ENCODE data around the gene WWTR1. TPM values are rescaled to one million over a fixed set of nuclear protein-coding genes. Genes with fewer than 3 reads are reported as not detected.

Gene WWTR1
- total and polyA plus RNA-seq, 4 experiments from 2014 or later: 0.41 to 1.2 (median 1.1) TPM; not detected in 1

- H3K27me3 Mint-ChIP-seq: peaks cover 11 to 18% of the 10 kb centered on the region in 2 donors
- CTCF ChIA-PET (ENCODE audit: partially characterized antibody): no interaction called here
- POLR2A ChIA-PET (ENCODE audit: partially characterized antibody): no interaction called here
- no peaks in the 10 kb centered on the region for H3K4me1 ChIP-seq (ENCODE audit: insufficient read depth, low read length)
- no peaks in the 10 kb centered on the region for H3K36me3 Mint-ChIP-seq
- H3K27me3 ChIP-seq (ENCODE audit: insufficient read depth, low read length): peaks cover 5% of the 10 kb centered on the region
- intact Hi-C loops (cut with micrococcal nuclease): no loop called here
- no peaks in the 10 kb centered on the region for H3K4me1 Mint-ChIP-seq
- H3K4me3 ChIP-seq (ENCODE audit: low read length in 2 of 2): no peak overlapping the region
- H3K9me3 Mint-ChIP-seq: peaks cover 0 to 2% (median 0%) of the 10 kb centered on the region in 8 donors
- no peak overlapping the region for H3K4me3 Mint-ChIP-seq
- H3K36me3 ChIP-seq (ENCODE audit: insufficient read depth, low read length): no peaks in the 10 kb centered on the region
- H3K9me3 ChIP-seq (ENCODE audit: control insufficient read depth in 1 of 2, low read length in 2 of 2): no peaks in the 10 kb centered on the region
- H3K27ac Mint-ChIP-seq: no peak overlapping the region
- H3K27ac ChIP-seq (ENCODE audit: low read depth, low read length): no peak overlapping the region
- peak in 1 of 5 donors; percentile 2 for DNase-seq
Measured at GRCh38 chr3:149487598-149488197, 170.1 kb downstream of the WWTR1 start.

DNA sequence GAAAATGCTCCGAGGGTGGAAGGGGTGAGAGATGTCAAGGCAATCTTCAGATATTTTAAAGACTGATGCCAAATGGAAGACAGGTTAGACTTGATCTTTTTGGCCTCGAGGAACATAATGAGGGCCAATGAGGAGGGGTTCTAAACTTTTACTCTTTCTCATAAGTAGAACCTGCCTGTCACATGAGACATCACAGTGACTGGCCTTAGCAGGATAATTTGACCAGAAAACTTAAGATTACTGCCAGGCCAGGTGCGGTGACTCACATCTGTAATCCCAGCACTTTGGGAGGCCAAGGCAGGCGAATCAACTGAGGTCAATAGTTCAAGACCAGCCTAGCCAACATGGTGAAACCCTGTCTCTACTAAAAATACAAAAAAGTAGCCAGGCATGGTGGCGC lies 171.1 kb downstream of the WWTR1 start:
- Mint-ChIP-seq H3K27me3 (peaks cover 13% of the 10 kb centered on the region in 2 donors), H3K27ac (no peak overlapping the region), H3K4me3 (no peak overlapping the region), H3K4me1 (no peaks in the 10 kb centered on the region), H3K36me3 (no peaks in the 10 kb centered on the region), H3K9me3 (peaks cover 0 to 2% (median 0%) of the 10 kb centered on the region in 8 donors)
- no peaks in the 10 kb centered on the region for H3K9me3 ChIP-seq (ENCODE audit: control insufficient read depth in 1 of 2, low read length in 2 of 2)
- H3K27me3 ChIP-seq (ENCODE audit: insufficient read depth, low read length): peaks cover 5% of the 10 kb centered on the region
- intact Hi-C loops (cut with micrococcal nuclease): no loop called here
- no peaks in the 10 kb centered on the region for H3K36me3 ChIP-seq (ENCODE audit: insufficient read depth, low read length)
- no peak overlapping the region for H3K27ac ChIP-seq (ENCODE audit: low read depth, low read length)
- POLR2A ChIA-PET (ENCODE audit: partially characterized antibody): no interaction called here
- CTCF ChIA-PET (ENCODE audit: partially characterized antibody): interaction anchor here (1.3 kb wide), 2 partner anchors 8 to 27 kb away, joined by 3 read pairs; no protein-coding TSS in a partner anchor
- no peaks in the 10 kb centered on the region for H3K4me1 ChIP-seq (ENCODE audit: insufficient read depth, low read length)
- H3K4me3 ChIP-seq (ENCODE audit: low read length in 2 of 2): no peak overlapping the region
- DNase-seq: no peak

- Histone ChIP-seq H3K36me3 (ENCODE audit: insufficient read depth, low read length) (no peaks in the 10 kb centered on the region), H3K4me1 (ENCODE audit: insufficient read depth, low read length) (no peaks in the 10 kb centered on the region), H3K27ac (ENCODE audit: low read depth, low read length) (no peak overlapping the region), H3K27me3 (ENCODE audit: insufficient read depth, low read length) (no peaks in the 10 kb centered on the region), H3K9me3 (ENCODE audit: control insufficient read depth in 1 of 2, low read length in 2 of 2) (no peaks in the 10 kb centered on the region), H3K4me3 (ENCODE audit: low read length in 2 of 2) (no peak overlapping the region)
- no peak overlapping the region for H3K4me3 Mint-ChIP-seq
- ChIA-PET CTCF (ENCODE audit: partially characterized antibody) (interaction anchor here (1.2 kb wide), 1 partner anchor 362 kb away, joined by 3 read pairs; no protein-coding TSS in a partner anchor), POLR2A (ENCODE audit: partially characterized antibody) (no interaction called here)
- no peaks in the 10 kb centered on the region for H3K4me1 Mint-ChIP-seq
- intact Hi-C loops (cut with micrococcal nuclease): loop anchor here (5.0 kb wide), 1 partner anchor 359 kb away; no protein-coding TSS in a partner anchor
- no peaks in the 10 kb centered on the region for H3K36me3 Mint-ChIP-seq
- H3K27me3 Mint-ChIP-seq: peaks cover 6 to 9% of the 10 kb centered on the region in 2 donors
- DNase-seq: no peak
- no peaks in the 10 kb centered on the region for H3K9me3 Mint-ChIP-seq
- no peak overlapping the region for H3K27ac Mint-ChIP-seq
Measured at GRCh38 chr3:149481491-149481890, 176.3 kb downstream of the WWTR1 start.

GRCh38 chr3:149481056-149481455 lies 176.8 kb downstream of the WWTR1 start:
- POLR2A ChIA-PET (ENCODE audit: partially characterized antibody): no interaction called here
- no peaks in the 10 kb centered on the region for H3K36me3 Mint-ChIP-seq

DNA sequence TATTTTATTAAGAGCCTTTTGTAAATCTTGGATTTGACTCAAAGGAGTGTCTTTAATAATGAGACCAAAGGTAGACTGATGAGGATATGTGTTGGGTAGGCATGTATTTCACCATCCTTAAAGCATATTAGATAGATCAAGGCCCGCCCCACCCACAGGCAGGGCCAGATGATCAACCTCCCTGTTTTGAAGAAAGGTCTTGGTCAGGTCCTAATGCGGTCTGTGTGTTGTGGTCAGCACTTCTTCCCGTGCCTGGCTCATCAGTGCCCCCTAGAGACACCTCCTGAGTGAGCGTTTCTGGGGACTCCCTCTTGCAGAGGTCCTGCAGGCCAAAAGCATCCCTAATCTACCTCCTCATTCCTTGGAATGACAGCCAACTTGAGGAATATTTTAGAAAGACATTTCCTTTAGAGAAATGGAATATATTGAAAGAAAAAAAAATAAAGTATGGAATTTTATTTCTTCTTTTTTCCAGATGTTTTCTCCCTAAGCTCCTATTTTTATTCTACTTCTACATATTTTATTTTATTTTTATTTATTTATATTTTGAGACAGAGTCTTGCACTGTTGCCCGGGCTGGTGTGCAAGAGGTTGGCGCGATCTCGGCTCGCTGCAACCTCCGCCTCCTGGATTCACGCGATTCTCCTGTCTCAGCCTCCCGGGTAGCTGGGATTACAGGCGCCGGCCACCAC lies 177.4 kb downstream of the WWTR1 start:
- no peak overlapping the region for H3K4me3 ChIP-seq (ENCODE audit: low read length in 2 of 2)
- H3K4me1 Mint-ChIP-seq: no peaks in the 10 kb centered on the region
- POLR2A ChIA-PET (ENCODE audit: partially characterized antibody): no interaction called here
- H3K27ac ChIP-seq (ENCODE audit: low read depth, low read length): no peak overlapping the region
- CTCF ChIA-PET (ENCODE audit: partially characterized antibody): interaction anchor here (1.2 kb wide), 1 partner anchor 360 kb away, joined by 3 read pairs; no protein-coding TSS in a partner anchor
- H3K36me3 Mint-ChIP-seq: no peaks in the 10 kb centered on the region
- no peaks in the 10 kb centered on the region for H3K9me3 ChIP-seq (ENCODE audit: control insufficient read depth in 1 of 2, low read length in 2 of 2)
- H3K27me3 ChIP-seq (ENCODE audit: insufficient read depth, low read length): no peaks in the 10 kb centered on the region
- no peak overlapping the region for H3K27ac Mint-ChIP-seq
- H3K4me3 Mint-ChIP-seq: no peak overlapping the region
- H3K9me3 Mint-ChIP-seq: peaks cover 0 to 1% (median 0%) of the 10 kb centered on the region in 8 donors
- no peaks in the 10 kb centered on the region for H3K4me1 ChIP-seq (ENCODE audit: insufficient read depth, low read length)
- H3K27me3 Mint-ChIP-seq: peaks cover 7 to 12% of the 10 kb centered on the region in 2 donors
- intact Hi-C loops (cut with micrococcal nuclease): loop anchor here (5.0 kb wide), 1 partner anchor 358 kb away; no protein-coding TSS in a partner anchor
- no peaks in the 10 kb centered on the region for H3K36me3 ChIP-seq (ENCODE audit: insufficient read depth, low read length)
- peak in 1 of 5 donors; percentile 4 for DNase-seq

More at GRCh38 chr3:149481056-149481455, 176.8 kb downstream of the WWTR1 start:
- Mint-ChIP-seq H3K4me3 (no peak overlapping the region), H3K9me3 (no peaks in the 10 kb centered on the region), H3K4me1 (no peaks in the 10 kb centered on the region), H3K27ac (no peak overlapping the region), H3K27me3 (peaks cover 6 to 9% of the 10 kb centered on the region in 2 donors)
- no peak for DNase-seq
- intact Hi-C loops (cut with micrococcal nuclease): loop anchor here (5.0 kb wide), 1 partner anchor 359 kb away; no protein-coding TSS in a partner anchor
- no peak overlapping the region for H3K27ac ChIP-seq (ENCODE audit: low read depth, low read length)
- no peaks in the 10 kb centered on the region for H3K4me1 ChIP-seq (ENCODE audit: insufficient read depth, low read length)
- no peaks in the 10 kb centered on the region for H3K27me3 ChIP-seq (ENCODE audit: insufficient read depth, low read length)
- H3K4me3 ChIP-seq (ENCODE audit: low read length in 2 of 2): no peak overlapping the region
- no peaks in the 10 kb centered on the region for H3K9me3 ChIP-seq (ENCODE audit: control insufficient read depth in 1 of 2, low read length in 2 of 2)
- H3K36me3 ChIP-seq (ENCODE audit: insufficient read depth, low read length): no peaks in the 10 kb centered on the region
- CTCF ChIA-PET (ENCODE audit: partially characterized antibody): interaction anchor here (1.2 kb wide), 1 partner anchor 361 kb away, joined by 3 read pairs; no protein-coding TSS in a partner anchor

DNA sequence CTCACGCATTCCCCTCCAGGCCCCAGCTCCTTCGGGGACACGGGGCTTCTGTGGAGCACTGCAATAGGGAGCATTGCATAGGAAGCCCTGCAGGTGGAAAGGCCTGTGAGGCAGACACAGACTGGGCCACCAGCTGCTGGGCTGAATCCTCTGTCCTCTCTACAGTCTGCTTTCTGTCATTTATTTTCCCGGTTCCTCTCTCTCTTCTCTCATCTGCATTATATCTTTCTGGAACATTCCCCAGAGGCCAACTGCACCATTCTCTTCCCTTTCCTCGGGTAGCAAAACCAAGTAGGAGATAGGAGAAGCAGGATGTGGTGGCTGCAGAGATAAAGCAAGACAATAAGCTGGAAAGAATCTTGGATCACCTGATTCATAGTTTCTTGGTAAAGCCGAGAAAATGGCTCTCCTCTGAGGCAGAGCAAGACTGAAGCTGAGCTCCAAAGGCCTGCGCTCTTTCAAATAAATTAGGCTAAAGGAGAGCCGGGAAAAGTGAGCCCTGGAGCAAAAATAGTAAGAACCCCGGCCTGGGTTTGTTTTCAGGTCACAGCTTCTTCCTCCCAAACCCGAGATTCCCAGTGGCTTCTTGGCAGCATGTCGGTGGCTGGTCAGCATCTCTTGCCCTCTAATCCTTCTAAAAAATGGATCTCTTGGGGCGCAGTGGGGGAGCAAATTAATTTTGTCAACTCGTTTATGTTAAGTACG lies 178.1 kb downstream of the WWTR1 start:
- Histone ChIP-seq H3K27ac (ENCODE audit: low read depth, low read length) (no peak overlapping the region), H3K27me3 (ENCODE audit: insufficient read depth, low read length) (no peaks in the 10 kb centered on the region), H3K9me3 (ENCODE audit: control insufficient read depth in 1 of 2, low read length in 2 of 2) (no peaks in the 10 kb centered on the region), H3K36me3 (ENCODE audit: insufficient read depth, low read length) (no peaks in the 10 kb centered on the region), H3K4me3 (ENCODE audit: low read length in 2 of 2) (no peak overlapping the region), H3K4me1 (ENCODE audit: insufficient read depth, low read length) (no peaks in the 10 kb centered on the region)
- Mint-ChIP-seq H3K4me3 (no peak overlapping the region), H3K27ac (no peak overlapping the region), H3K4me1 (no peaks in the 10 kb centered on the region), H3K9me3 (peaks cover 0 to 1% (median 0%) of the 10 kb centered on the region in 8 donors), H3K27me3 (peaks cover 7 to 16% of the 10 kb centered on the region in 2 donors), H3K36me3 (no peaks in the 10 kb centered on the region)
- intact Hi-C loops (cut with micrococcal nuclease): loop anchor here (5.0 kb wide), 1 partner anchor 357 kb away; no protein-coding TSS in a partner anchor
- no peak for DNase-seq
- POLR2A ChIA-PET (ENCODE audit: partially characterized antibody): no interaction called here
- CTCF ChIA-PET (ENCODE audit: partially characterized antibody): no interaction called here

GRCh38 chr3:149476225-149476624 lies 181.6 kb downstream of the WWTR1 start:
- H3K4me3 Mint-ChIP-seq: no peak overlapping the region
- H3K4me3 ChIP-seq (ENCODE audit: low read length in 2 of 2): no peak overlapping the region
- intact Hi-C loops (cut with micrococcal nuclease): no loop called here
- ChIA-PET POLR2A (ENCODE audit: partially characterized antibody) (no interaction called here), CTCF (ENCODE audit: partially characterized antibody) (no interaction called here)
- H3K36me3 Mint-ChIP-seq: no peaks in the 10 kb centered on the region
- H3K36me3 ChIP-seq (ENCODE audit: insufficient read depth, low read length): no peaks in the 10 kb centered on the region
- DNase-seq: no peak
- no peaks in the 10 kb centered on the region for H3K4me1 ChIP-seq (ENCODE audit: insufficient read depth, low read length)
- peaks cover 3 to 13% of the 10 kb centered on the region in 2 donors for H3K27me3 Mint-ChIP-seq
- H3K27ac Mint-ChIP-seq: no peak overlapping the region
- peaks cover 0 to 2% (median 0%) of the 10 kb centered on the region in 4 donors for H3K4me1 Mint-ChIP-seq
- no peak overlapping the region for H3K27ac ChIP-seq (ENCODE audit: low read depth, low read length)
- H3K9me3 ChIP-seq (ENCODE audit: control insufficient read depth in 1 of 2, low read length in 2 of 2): no peaks in the 10 kb centered on the region
- H3K9me3 Mint-ChIP-seq: peaks cover 0 to 1% (median 0%) of the 10 kb centered on the region in 8 donors
- no peaks in the 10 kb centered on the region for H3K27me3 ChIP-seq (ENCODE audit: insufficient read depth, low read length)
